Neutrophil (primary cell): ENCODE data around the gene HOXD10.

Experiments used
- H3K27ac ChIP-seq: fragments of 200-600 bp; sonication (generic); 2 replicates; pipeline ENCODE4 v1.5.1; 2016; ENCODE audit warnings: mild to moderate bottlenecking, moderate library complexity
- H3K27me3 ChIP-seq: fragments of 200-600 bp; sonication (generic); 2 replicates; pipeline ENCODE4 v1.6.0; 2016; ENCODE audit warnings: mild to moderate bottlenecking
- H3K36me3 ChIP-seq: fragments of 200-600 bp; sonication (generic); 2 replicates; pipeline ENCODE4 v1.5.1; 2017
- H3K4me1 ChIP-seq, 2 experiments: fragments of 200-600 bp in 1 of 2; sonication (generic) in 1 of 2; 1 replicate in 1 of 2; 2 replicates in 1 of 2; pipeline versions ENCODE4 v1.5.1 to v1.6.1; 2013 to 2016; ENCODE audit warnings: low read depth in 1 of 2, low read length in 1 of 2, mild to moderate bottlenecking in 1 of 2, moderate library complexity in 1 of 2; ENCODE audit not compliant: control insufficient read depth in 1 of 2, insufficient read depth in 1 of 2
- H3K4me3 ChIP-seq, 2 experiments: fragments of 200-600 bp in 1 of 2; sonication (generic) in 1 of 2; 1 replicate in 1 of 2; 2 replicates in 1 of 2; pipeline ENCODE4 v1.5.1; 2013 to 2016; ENCODE audit warnings: low read depth in 1 of 2, low read length in 1 of 2, mild to moderate bottlenecking in 1 of 2, moderate library complexity in 1 of 2
- H3K9me3 ChIP-seq: fragments of 200-600 bp; sonication (generic); 2 replicates; pipeline ENCODE4 v1.5.1; 2016
- TF ChIP-seq, protein P1 (sequence below): fragments of 200-600 bp; sonication (generic); IDR thresholded peaks from 2 replicates; pipeline ENCODE4 v1.5.1; 2016; ENCODE audit warnings: antibody characterized with exemption

HOXD10 gene

DNA sequence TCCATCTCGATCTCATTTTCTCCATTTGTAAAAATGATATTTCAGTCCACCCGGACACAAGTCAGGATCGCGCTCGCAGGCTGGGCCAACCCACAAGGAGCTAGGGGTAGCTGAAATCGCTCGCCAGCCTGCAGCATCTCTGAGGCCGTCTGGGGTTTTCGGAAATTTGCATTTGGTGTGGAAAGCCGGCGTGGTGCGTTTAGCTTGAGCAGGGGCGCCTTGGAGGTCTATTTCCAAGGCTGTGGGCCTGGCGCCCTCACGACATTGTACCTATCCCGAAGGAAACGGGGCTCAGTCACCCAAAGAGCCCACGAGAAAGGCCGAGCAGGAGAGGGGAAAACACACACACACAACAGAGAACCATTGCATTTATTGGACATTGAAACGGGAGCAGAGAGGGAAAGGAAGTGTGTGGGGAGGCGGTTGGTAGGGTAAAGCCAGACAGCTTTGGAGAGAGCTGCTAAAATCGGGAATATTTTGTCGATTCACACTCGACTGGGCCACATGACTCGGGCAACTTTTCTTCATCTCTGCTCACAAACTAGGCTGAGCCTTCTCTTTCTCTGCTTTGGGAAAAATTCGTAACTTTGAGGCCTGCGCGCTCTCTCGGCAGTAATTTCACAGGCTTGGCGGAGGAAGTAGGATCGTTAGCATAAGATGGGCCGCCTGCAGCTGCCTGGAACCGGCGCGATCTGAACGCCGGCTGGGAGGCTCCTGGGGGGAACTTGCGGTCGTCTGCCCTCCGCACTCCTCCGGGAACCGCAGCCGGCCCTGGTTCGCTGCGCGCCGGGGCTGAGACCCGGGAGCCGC is 11.8 kb downstream of the HOXD10 start:
- TF ChIP-seq, protein P1, sequence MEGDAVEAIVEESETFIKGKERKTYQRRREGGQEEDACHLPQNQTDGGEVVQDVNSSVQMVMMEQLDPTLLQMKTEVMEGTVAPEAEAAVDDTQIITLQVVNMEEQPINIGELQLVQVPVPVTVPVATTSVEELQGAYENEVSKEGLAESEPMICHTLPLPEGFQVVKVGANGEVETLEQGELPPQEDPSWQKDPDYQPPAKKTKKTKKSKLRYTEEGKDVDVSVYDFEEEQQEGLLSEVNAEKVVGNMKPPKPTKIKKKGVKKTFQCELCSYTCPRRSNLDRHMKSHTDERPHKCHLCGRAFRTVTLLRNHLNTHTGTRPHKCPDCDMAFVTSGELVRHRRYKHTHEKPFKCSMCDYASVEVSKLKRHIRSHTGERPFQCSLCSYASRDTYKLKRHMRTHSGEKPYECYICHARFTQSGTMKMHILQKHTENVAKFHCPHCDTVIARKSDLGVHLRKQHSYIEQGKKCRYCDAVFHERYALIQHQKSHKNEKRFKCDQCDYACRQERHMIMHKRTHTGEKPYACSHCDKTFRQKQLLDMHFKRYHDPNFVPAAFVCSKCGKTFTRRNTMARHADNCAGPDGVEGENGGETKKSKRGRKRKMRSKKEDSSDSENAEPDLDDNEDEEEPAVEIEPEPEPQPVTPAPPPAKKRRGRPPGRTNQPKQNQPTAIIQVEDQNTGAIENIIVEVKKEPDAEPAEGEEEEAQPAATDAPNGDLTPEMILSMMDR = no peak
- no peak overlapping the region for H3K27ac ChIP-seq
- no peaks in the 10 kb centered on the region for H3K9me3 ChIP-seq
- peaks cover 19 to 30% of the 10 kb centered on the region in 2 experiments for H3K4me1 ChIP-seq
- no peaks in the 10 kb centered on the region for H3K36me3 ChIP-seq
- peaks cover 100% of the 10 kb centered on the region for H3K27me3 ChIP-seq
- no peak overlapping the region for H3K4me3 ChIP-seq

DNA sequence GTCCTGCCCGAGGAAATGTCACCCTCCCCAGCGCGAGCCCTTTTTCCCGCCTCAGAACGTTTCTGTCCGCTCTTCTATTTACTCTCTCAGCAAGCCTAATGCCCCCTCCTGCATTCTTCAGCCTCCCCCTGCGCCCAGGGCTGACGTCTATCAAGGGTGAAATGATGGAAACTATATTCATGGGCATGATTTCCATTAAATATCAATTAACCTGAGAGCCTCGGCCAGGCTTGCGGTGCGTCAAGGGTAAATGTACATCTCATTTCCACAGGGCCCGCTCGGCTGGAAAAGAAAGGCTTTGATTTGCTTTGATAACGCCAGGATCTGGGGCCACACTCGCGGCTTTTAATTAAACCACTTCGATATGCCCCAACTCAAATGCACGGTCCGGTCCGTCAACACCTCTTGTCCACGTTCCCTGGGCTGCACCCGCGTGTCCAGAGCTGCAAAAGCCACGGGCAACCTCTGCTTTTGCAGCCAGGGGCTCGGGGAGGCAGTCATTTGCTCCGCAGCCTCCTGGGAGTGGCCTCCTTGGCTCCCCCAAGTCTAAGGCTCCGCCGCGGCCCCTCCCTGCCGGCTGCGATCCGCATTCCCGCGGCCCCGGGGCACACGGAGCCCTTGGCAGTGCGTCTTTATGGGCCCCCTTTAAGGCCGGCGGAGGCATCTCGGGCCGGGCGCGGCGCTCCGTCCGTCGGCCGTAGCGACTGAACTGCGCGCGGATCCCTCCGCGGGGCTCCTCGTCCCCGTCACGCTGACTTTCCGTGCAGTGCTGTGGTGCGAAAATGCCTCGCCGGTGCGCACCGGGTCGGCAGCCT is 12.6 kb downstream of the HOXD10 start, which contains the start of gene HOXD8:
Gene HOXD8, plus strand, starts transcription at position 724 of the 815 bp plus-strand sequence. CDS start 662 bp downstream, outside the sequence.
- Histone ChIP-seq H3K9me3 (no peaks in the 10 kb centered on the region), H3K4me3 (peak within 1 kb of the TSS; percentile 13 to 49), H3K27me3 (peaks cover 100% of the 10 kb centered on the region), H3K4me1 (peaks cover 19 to 30% of the 10 kb centered on the region in 2 experiments), H3K27ac (no peak within 1 kb of the TSS), H3K36me3 (no peaks in the 10 kb centered on the region)
- TF ChIP-seq, protein P1 = no peak

DNA sequence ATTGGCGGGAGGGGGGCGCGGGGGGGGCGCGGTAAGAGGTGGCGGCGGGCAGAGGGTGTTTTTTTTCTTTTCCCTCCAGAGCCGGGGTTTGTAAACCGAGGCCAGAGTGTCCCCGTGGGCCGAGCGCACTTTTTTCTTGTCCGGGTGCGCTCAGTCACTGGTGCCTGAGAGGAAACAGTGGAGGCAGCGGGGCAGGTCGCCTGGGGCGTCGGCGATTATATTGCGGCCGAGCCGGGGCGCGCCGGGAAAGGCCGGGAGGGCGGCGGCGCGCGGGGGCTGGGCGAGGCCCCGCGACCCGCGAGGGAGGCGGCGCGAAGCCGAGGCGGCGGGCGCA is 13.2 kb downstream of the HOXD10 start:
- Histone ChIP-seq H3K9me3 (no peaks in the 10 kb centered on the region), H3K27me3 (peaks cover 100% of the 10 kb centered on the region), H3K27ac (no peak overlapping the region), H3K36me3 (no peaks in the 10 kb centered on the region), H3K4me3 (peak overlapping the region; percentile 13 to 49), H3K4me1 (peaks cover 19 to 30% of the 10 kb centered on the region in 2 experiments)
- TF ChIP-seq, protein P1 = no peak

DNA sequence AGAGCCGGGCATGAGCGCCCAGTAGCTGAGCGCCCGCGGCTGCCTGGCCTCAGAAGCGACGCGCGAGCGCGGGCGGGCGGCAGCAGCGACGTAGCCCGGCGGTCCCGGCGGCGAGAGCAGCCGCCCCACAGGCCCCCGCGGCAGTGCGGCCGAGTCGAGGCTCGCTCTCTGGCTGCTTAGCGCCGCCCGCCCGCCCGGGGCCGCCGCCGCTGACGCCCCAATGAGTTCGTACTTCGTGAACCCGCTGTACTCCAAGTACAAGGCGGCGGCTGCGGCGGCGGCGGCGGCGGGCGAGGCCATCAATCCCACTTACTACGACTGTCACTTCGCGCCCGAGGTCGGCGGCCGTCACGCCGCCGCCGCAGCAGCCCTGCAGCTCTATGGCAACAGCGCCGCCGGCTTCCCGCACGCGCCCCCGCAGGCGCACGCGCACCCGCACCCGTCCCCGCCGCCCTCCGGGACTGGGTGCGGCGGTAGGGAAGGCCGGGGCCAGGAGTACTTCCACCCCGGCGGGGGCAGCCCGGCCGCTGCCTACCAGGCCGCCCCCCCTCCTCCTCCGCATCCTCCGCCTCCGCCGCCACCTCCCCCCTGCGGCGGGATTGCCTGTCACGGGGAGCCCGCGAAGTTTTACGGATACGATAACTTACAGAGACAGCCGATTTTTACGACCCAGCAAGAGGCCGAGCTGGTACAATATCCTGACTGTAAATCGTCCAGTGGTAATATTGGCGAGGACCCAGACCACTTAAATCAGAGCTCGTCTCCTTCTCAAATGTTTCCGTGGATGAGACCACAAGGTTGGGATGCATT is 13.8 kb downstream of the HOXD10 start:
- H3K4me3 ChIP-seq = peak overlapping the region; percentile 13 to 16
- TF ChIP-seq, protein P1 = no peak
- H3K27me3 ChIP-seq = peaks cover 100% of the 10 kb centered on the region
- H3K27ac ChIP-seq = no peak overlapping the region
- no peaks in the 10 kb centered on the region for H3K9me3 ChIP-seq
- H3K4me1 ChIP-seq = peaks cover 19 to 30% of the 10 kb centered on the region in 2 experiments
- no peaks in the 10 kb centered on the region for H3K36me3 ChIP-seq
